ENCODE data around the gene PCSK4.
"Not testable (repeated sequence)": the region's sequence is repeated elsewhere in the genome, so short reads cannot be mapped to it uniquely, and the experiment has no call there.

DNA sequence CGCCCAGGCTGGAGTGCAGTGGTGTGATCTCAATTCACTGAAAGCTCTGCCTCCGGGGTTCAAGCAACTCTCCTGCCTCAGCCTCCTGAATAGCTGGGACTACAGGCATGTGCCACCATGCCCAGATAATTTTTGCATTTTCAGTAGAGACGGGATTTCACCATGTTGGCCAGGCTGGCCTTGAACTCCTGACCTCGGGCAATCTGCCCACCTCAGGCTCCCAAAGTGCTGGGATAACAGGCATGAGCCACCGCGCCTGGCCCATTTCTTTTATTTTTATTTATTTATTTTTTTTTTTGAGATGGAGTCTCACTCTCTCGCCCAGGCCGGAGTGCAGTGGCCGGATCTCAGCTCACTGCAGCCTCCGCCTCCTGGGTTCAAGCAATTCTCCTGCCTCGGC, 49.6 kb upstream of the PCSK4 start:
- TF ChIP-seq, protein P1, sequence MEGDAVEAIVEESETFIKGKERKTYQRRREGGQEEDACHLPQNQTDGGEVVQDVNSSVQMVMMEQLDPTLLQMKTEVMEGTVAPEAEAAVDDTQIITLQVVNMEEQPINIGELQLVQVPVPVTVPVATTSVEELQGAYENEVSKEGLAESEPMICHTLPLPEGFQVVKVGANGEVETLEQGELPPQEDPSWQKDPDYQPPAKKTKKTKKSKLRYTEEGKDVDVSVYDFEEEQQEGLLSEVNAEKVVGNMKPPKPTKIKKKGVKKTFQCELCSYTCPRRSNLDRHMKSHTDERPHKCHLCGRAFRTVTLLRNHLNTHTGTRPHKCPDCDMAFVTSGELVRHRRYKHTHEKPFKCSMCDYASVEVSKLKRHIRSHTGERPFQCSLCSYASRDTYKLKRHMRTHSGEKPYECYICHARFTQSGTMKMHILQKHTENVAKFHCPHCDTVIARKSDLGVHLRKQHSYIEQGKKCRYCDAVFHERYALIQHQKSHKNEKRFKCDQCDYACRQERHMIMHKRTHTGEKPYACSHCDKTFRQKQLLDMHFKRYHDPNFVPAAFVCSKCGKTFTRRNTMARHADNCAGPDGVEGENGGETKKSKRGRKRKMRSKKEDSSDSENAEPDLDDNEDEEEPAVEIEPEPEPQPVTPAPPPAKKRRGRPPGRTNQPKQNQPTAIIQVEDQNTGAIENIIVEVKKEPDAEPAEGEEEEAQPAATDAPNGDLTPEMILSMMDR (IDR thresholded peaks at IDR 0.05), result not testable (repeated sequence)
- TF ChIP-seq POLR2AphosphoS5 (IDR thresholded peaks at IDR 0.05); POLR2A (IDR thresholded peaks at IDR 0.05); EP300 (IDR thresholded peaks at IDR 0.05; ENCODE audit: low read depth): not testable (repeated sequence)

All from transverse colon (tissue), 4 donors.